Subcutaneous adipose tissue (tissue), 4 donors: Measurements from ENCODE around the gene TRIO. TPM values are rescaled to one million over a fixed set of nuclear protein-coding genes. Genes with fewer than 3 reads are reported as not detected.

Source experiments
- CTCF ChIP-seq: fragments of 450-650 bp; IDR thresholded peaks from one replicate; pipeline ENCODE4 v1.5.1; 2016; ENCODE audit warnings: low read depth, mild to moderate bottlenecking, control low read depth, antibody characterized with exemption, moderate library complexity
- total RNA-seq, 4 donors: library from RNA; depleted of rRNA; stranded (reverse); fragments of >200 nt; gene quantifications; one replicate each; pipeline ENCODE4 v1.1.0, GENCODE V29; 2016

Gene TRIO
- total RNA-seq, 4 donors from 2014 or later = 193 to 238 (median 212) TPM

- no peak for TF ChIP-seq CTCF
Observed at GRCh38 chr5:14164164-14165163, 21.3 kb downstream of the TRIO start.

GRCh38 chr5:14165375-14166106, 22.4 kb downstream of the TRIO start:
- no peak for TF ChIP-seq CTCF

GRCh38 chr5:14166437-14166836, 23.3 kb downstream of the TRIO start:
- no peak for TF ChIP-seq CTCF

- TF ChIP-seq CTCF = no peak
Observed at GRCh38 chr5:14167211-14167845, 24.2 kb downstream of the TRIO start.

GRCh38 chr5:14168144-14168792, 25.1 kb downstream of the TRIO start:
- no peak for TF ChIP-seq CTCF

GRCh38 chr5:14168793-14169262, 25.7 kb downstream of the TRIO start:
- no peak for TF ChIP-seq CTCF
